Mucosa of descending colon (tissue), 3 donors: ENCODE results near the gene MIEN1. TPM values are rescaled to one million over a fixed set of nuclear protein-coding genes. Genes with fewer than 3 reads are reported as not detected.
"Not testable (repeated sequence)": the region's sequence is repeated elsewhere in the genome, so short reads cannot be mapped to it uniquely, and the experiment has no call there.

Experiments
- ATAC-seq: fragments of 200-7000 bp; cut with Tn5 transposase; one replicate; pipeline ENCODE4 v1.9.1; 2020; ENCODE audit warnings: mild to moderate bottlenecking, moderate library complexity
- DNase-seq, 3 donors: peaks; one replicate each; pipeline ENCODE4 v3.0.0-alpha.2; 2020
- H3K36me3 ChIP-seq: fragments of 200-600 bp; one replicate; pipeline ENCODE4 v1.8.0; 2021; ENCODE audit warnings: low read depth, mild to moderate bottlenecking
- H3K4me1 ChIP-seq: fragments of 200-600 bp; one replicate; pipeline ENCODE4 v1.8.0; 2021; ENCODE audit warnings: low read depth, mild to moderate bottlenecking
- H3K4me3 ChIP-seq: fragments of 200-600 bp; one replicate; pipeline ENCODE4 v1.8.0; 2021; ENCODE audit warnings: mild to moderate bottlenecking
- H3K9me3 ChIP-seq: fragments of 200-600 bp; one replicate; pipeline ENCODE4 v1.8.0; 2021; ENCODE audit warnings: mild to moderate bottlenecking
- CTCF ChIP-seq: fragments of 200-600 bp; IDR thresholded peaks from one replicate; pipeline ENCODE4 v1.8.0; 2022; ENCODE audit warnings: antibody characterized with exemption, mild to moderate bottlenecking
- intact Hi-C, 2 donors: fragments of 100-400 bp; cut with DNase I in 1 of 2; cut with micrococcal nuclease in 1 of 2; formaldehyde crosslinking; loops; one replicate each; pipeline versions ENCODE4 v1.11.0 to v1.11.1; 2022; cut with DNase I, micrococcal nuclease
- total RNA-seq, 3 donors: library from RNA; stranded (reverse); fragmentation: NEBNext Ultra II Directional in 2 of 3; extraction: Animal tissue kit (Norgen Biotek cat#: 25700) in 2 of 3; gene quantifications; one replicate each; pipeline versions ENCODE4 v1.2.1 to v1.2.4, GENCODE V29; 2021 to 2023
- donor health status: DM: no; HTN: no; CAD: no; lungs with moderate emphysema.
- donor health status: DM: no; HTN: no; CAD: no.
- donor health status: DM: no; HTN: yes; CAD: no.

The MIEN1 gene
- total RNA-seq, 3 donors from 2014 or later = 63.2 to 84.3 (median 67.1) TPM

- DNase-seq (peak in 2 of 3 donors; percentile 47 to 59), ATAC-seq (peak; percentile 47)
- no peak for TF ChIP-seq CTCF
- H3K4me1 ChIP-seq = peaks cover 40% of the 10 kb centered on the region
- H3K4me3 ChIP-seq = peak overlapping the region; percentile 92
- no peaks in the 10 kb centered on the region for H3K9me3 ChIP-seq
- intact Hi-C loops = no loop called here
- no peaks in the 10 kb centered on the region for H3K36me3 ChIP-seq
These were observed 30.0 kb downstream of the MIEN1 start for GRCh38 chr17:39700148-39700987.

- peak; percentile 82 for ATAC-seq
- H3K4me3 ChIP-seq = peak within 1 kb of the TSS; percentile 92
- H3K4me1 ChIP-seq = peaks cover 35% of the 10 kb centered on the region
- no peaks in the 10 kb centered on the region for H3K36me3 ChIP-seq
- no peaks in the 10 kb centered on the region for H3K9me3 ChIP-seq
- TF ChIP-seq CTCF = no peak
- intact Hi-C loops = no loop called here
- peak; percentile 85 to 87 (median 87) for DNase-seq
These were observed 30.5 kb downstream of the MIEN1 start, which contains the start of gene ERBB2 for GRCh38 chr17:39699818-39700147. Gene ERBB2 (plus strand): TSS chr17:39700064. CDS start chr17:39700239, 175 bp downstream.

- H3K9me3 ChIP-seq, intact Hi-C loops, ATAC-seq, H3K36me3 ChIP-seq, DNase-seq: not testable (repeated sequence)
- Histone ChIP-seq H3K4me3 (peak overlapping the region; percentile 92), H3K4me1 (peaks cover 31% of the 10 kb centered on the region)
These were observed 31.0 kb downstream of the MIEN1 start for GRCh38 chr17:39699157-39699817.

- Histone ChIP-seq H3K4me1 (peaks cover 18% of the 10 kb centered on the region), H3K4me3 (no peak overlapping the region)
- intact Hi-C loops = no loop called here
These were observed 32.4 kb downstream of the MIEN1 start for GRCh38 chr17:39697961-39698360.

GRCh38 chr17:39696731-39697130 is 33.6 kb downstream of the MIEN1 start:
- intact Hi-C loops = no loop called here
- ATAC-seq = no peak
- DNase-seq = no peak

More at GRCh38 chr17:39697961-39698360, 32.4 kb downstream of the MIEN1 start:
- no peaks in the 10 kb centered on the region for H3K36me3 ChIP-seq
- ATAC-seq (no peak), DNase-seq (no peak)
- no peaks in the 10 kb centered on the region for H3K9me3 ChIP-seq
- TF ChIP-seq CTCF = no peak

More at GRCh38 chr17:39696731-39697130, 33.6 kb downstream of the MIEN1 start:
- no peak for TF ChIP-seq CTCF
- no peaks in the 10 kb centered on the region for H3K36me3 ChIP-seq
- no peaks in the 10 kb centered on the region for H3K9me3 ChIP-seq
- no peak overlapping the region for H3K4me3 ChIP-seq
- H3K4me1 ChIP-seq = peaks cover 7% of the 10 kb centered on the region
